HCT116 (cell line): Measurements from ENCODE around the gene GTF2H1. TPM values are rescaled to one million over a fixed set of nuclear protein-coding genes. Genes with fewer than 3 reads are reported as not detected.
"Not testable (repeated sequence)": the region's sequence is repeated elsewhere in the genome, so short reads cannot be mapped to it uniquely, and the experiment has no call there.

Experiments
- ATAC-seq: fragments of 200-7000 bp; cut with Tn5 transposase; 2 replicates; pipeline ENCODE4 v1.9.1; 2020; ENCODE audit warnings: mild to moderate bottlenecking, moderate library complexity
- BruUV-seq: library from RNA; stranded (reverse); fragments of 400-500 nt; replicated peaks from 2 replicates; lab custom pipeline; 2021; lab: Mats Ljungman, UMichigan
- CTCF ChIA-PET: fragments of 300-600 bp; sonication (Branson Sonifier 250); formaldehyde crosslinking; loops from one replicate; lab custom pipeline; 2021; ENCODE audit warnings: antibody characterized with exemption; lab: Charles Lee
- POLR2A ChIA-PET: fragments of 300-600, 350-600 bp; sonication (Branson Sonifier 250); formaldehyde crosslinking; loops from one replicate; lab custom pipeline; 2021; ENCODE audit warnings: antibody characterized with exemption; lab: Charles Lee
- RAD21 ChIA-PET, 2 experiments: fragments of 300-600 bp; sonication (Branson Sonifier 250); formaldehyde crosslinking; loops; one replicate each; lab custom pipeline; 2023; ENCODE audit warnings: low total read pairs in 2 of 2; ENCODE audit not compliant: uncharacterized antibody in 2 of 2, unreplicated experiment in 2 of 2, low non-redundant PET in 1 of 2; lab: Charles Lee
- DNase-seq: peaks from one replicate; pipeline ENCODE4 v3.0.0-alpha.2; 2010; ENCODE audit warnings: low read depth, low spot score
- H2AFZ ChIP-seq: fragments of 200-600 bp; shearing (Covaris generic), sonication (generic); 2 replicates; pipeline ENCODE4 v1.6.1; 2017; ENCODE audit warnings: low read depth, mixed run types, mixed read lengths, antibody characterized with exemption, low read length; ENCODE audit not compliant: poor library complexity, severe bottlenecking
- H3K27ac ChIP-seq: 2 replicates; pipeline ENCODE4 v1.5.1; 2012; ENCODE audit warnings: low read depth, low read length
- H3K27me3 ChIP-seq: fragments of 200-600 bp; sonication (generic); 2 replicates; pipeline ENCODE4 v1.6.1; 2016; ENCODE audit warnings: mixed run types, low read length, mixed read lengths; ENCODE audit not compliant: insufficient read depth
- H3K36me3 ChIP-seq, 2 experiments: fragments of 200-500 bp in 1 of 2; fragments of 200-600 bp in 1 of 2; sonication (Bioruptor generic) in 1 of 2; sonication (generic) in 1 of 2; 2 replicates each; pipeline versions ENCODE4 v1.5.1 to v1.6.1; 2014 to 2016; ENCODE audit warnings: low read length in 2 of 2, inconsistent platforms in 1 of 2, mixed read lengths in 1 of 2, mixed run types in 1 of 2; ENCODE audit not compliant: insufficient read depth in 2 of 2, control insufficient read depth in 1 of 2
- H3K4me1 ChIP-seq, 2 experiments: fragments of 200-600 bp in 1 of 2; sonication (generic) in 1 of 2; 2 replicates each; pipeline versions ENCODE4 v1.5.1 to v1.6.1; 2012 to 2017; ENCODE audit warnings: low read length in 2 of 2, inconsistent platforms in 1 of 2, mild to moderate bottlenecking in 1 of 2, mixed read lengths in 1 of 2, mixed run types in 1 of 2, moderate library complexity in 1 of 2; ENCODE audit not compliant: insufficient read depth in 2 of 2, control insufficient read depth in 1 of 2
- H3K4me2 ChIP-seq: fragments of 200-600 bp; sonication (generic); 2 replicates; pipeline ENCODE4 v1.6.1; 2017; ENCODE audit warnings: mixed run types, low read length, mixed read lengths
- H3K4me3 ChIP-seq, 2 experiments: fragments of 200-600 bp in 1 of 2; sonication (generic) in 1 of 2; replicated peaks in 1 of 2; 2 replicates each; pipeline ENCODE4 v1.5.1; 2011 to 2016; ENCODE audit warnings: low read length in 2 of 2, control low read depth in 1 of 2, low read depth in 1 of 2, mild to moderate bottlenecking in 1 of 2, mixed read lengths in 1 of 2, mixed run types in 1 of 2
- H3K79me2 ChIP-seq: fragments of 200-600 bp; sonication (generic); 2 replicates; pipeline ENCODE4 v1.6.1; 2017; ENCODE audit warnings: mild to moderate bottlenecking, mixed run types, low read length, moderate library complexity, mixed read lengths; ENCODE audit not compliant: insufficient read depth
- H3K9ac ChIP-seq: fragments of 200-600 bp; sonication (generic); 2 replicates; pipeline ENCODE4 v1.6.1; 2016; ENCODE audit warnings: low read length, mixed read lengths
- H3K9me2 ChIP-seq: fragments of 200-600 bp; sonication (generic), shearing (Covaris generic); 2 replicates; pipeline ENCODE4 v1.6.1; 2017; ENCODE audit warnings: mixed run types, mild to moderate bottlenecking, moderate library complexity; ENCODE audit not compliant: insufficient read depth
- H3K9me3 ChIP-seq, 2 experiments: fragments of 200-500 bp in 1 of 2; fragments of 200-600 bp in 1 of 2; sonication (Bioruptor generic) in 1 of 2; sonication (generic) in 1 of 2; 2 replicates each; pipeline ENCODE4 v1.6.1; 2014 to 2017; ENCODE audit warnings: low read length in 2 of 2, mixed read lengths in 2 of 2, inconsistent platforms in 1 of 2, low read depth in 1 of 2, mild to moderate bottlenecking in 1 of 2, mixed run types in 1 of 2, moderate library complexity in 1 of 2; ENCODE audit not compliant: control insufficient read depth in 1 of 2, insufficient read depth in 1 of 2
- H4K20me1 ChIP-seq: fragments of 200-600 bp; sonication (generic), shearing (Covaris generic); 2 replicates; pipeline ENCODE4 v1.6.1; 2017; ENCODE audit warnings: mixed run types, mild to moderate bottlenecking, moderate library complexity; ENCODE audit not compliant: insufficient read depth
- ATF3 ChIP-seq: IDR thresholded peaks from 2 replicates; pipeline ENCODE4 v1.6.1; 2012
- CBX3 ChIP-seq: IDR thresholded peaks from 2 replicates; pipeline ENCODE4 v1.6.1; 2012; ENCODE audit warnings: low read depth
- CEBPB ChIP-seq: IDR thresholded peaks from 2 replicates; pipeline ENCODE4 v1.6.1; 2012; ENCODE audit warnings: low read depth
- CTCF ChIP-seq, 3 experiments: fragments of 200-600 bp in 1 of 3; sonication (generic) in 1 of 3; IDR thresholded peaks in 2 of 3; conservative IDR thresholded peaks in 1 of 3; 2 replicates each; pipeline ENCODE4 v1.5.1; 2012 to 2017; ENCODE audit warnings: low read depth in 2 of 3, low read length in 2 of 3, antibody characterized with exemption in 1 of 3, borderline replicate concordance in 1 of 3, control low read depth in 1 of 3, mild to moderate bottlenecking in 1 of 3, mixed read lengths in 1 of 3, mixed run types in 1 of 3, moderate library complexity in 1 of 3; ENCODE audit not compliant: insufficient read depth in 1 of 3
- EZH2 ChIP-seq: fragments of 200-600 bp; sonication (generic); IDR thresholded peaks from 2 replicates; pipeline ENCODE4 v1.6.1; 2017; ENCODE audit warnings: antibody characterized with exemption, mixed run types
- FOSL1 ChIP-seq: IDR thresholded peaks from 2 replicates; pipeline ENCODE4 v1.6.1; 2012; ENCODE audit warnings: low read depth
- JUND ChIP-seq: IDR thresholded peaks from 2 replicates; pipeline ENCODE4 v1.6.1; 2012
- MAX ChIP-seq: IDR thresholded peaks from 2 replicates; pipeline ENCODE4 v1.6.1; 2012
- POLR2AphosphoS5 ChIP-seq: IDR thresholded peaks from 2 replicates; pipeline ENCODE4 v1.6.1; 2011; ENCODE audit warnings: mild to moderate bottlenecking, low read depth, low read length, moderate library complexity
- RAD21 ChIP-seq: IDR thresholded peaks from 2 replicates; pipeline ENCODE4 v1.6.1; 2012; ENCODE audit warnings: low read depth, mild to moderate bottlenecking
- SIN3A ChIP-seq: IDR thresholded peaks from 2 replicates; pipeline ENCODE4 v1.6.1; 2012; ENCODE audit warnings: low read depth
- SP1 ChIP-seq: IDR thresholded peaks from 2 replicates; pipeline ENCODE4 v1.6.1; 2012; ENCODE audit warnings: low read depth
- SRF ChIP-seq: IDR thresholded peaks from 2 replicates; pipeline ENCODE4 v1.6.1; 2012; ENCODE audit warnings: low read depth
- ZBTB33 ChIP-seq: IDR thresholded peaks from 2 replicates; pipeline ENCODE4 v1.6.1; 2011; ENCODE audit warnings: mild to moderate bottlenecking, low read length, moderate library complexity; ENCODE audit not compliant: insufficient replicate concordance; ENCODE audit errors: extremely low read depth
- ZFX ChIP-seq: fragments of 450-650 bp; IDR thresholded peaks from 2 replicates; pipeline ENCODE4 v1.6.1; 2017
- intact Hi-C: fragments of 100-400 bp; cut with micrococcal nuclease; formaldehyde crosslinking; loops from 2 replicates; pipeline ENCODE4 v1.10.0; 2022
- total RNA-seq: library from RNA; stranded (reverse); gene quantifications from one replicate; pipeline ENCODE4 v1.2.1, GENCODE V29; 2021; ENCODE audit not compliant: unreplicated experiment

Gene GTF2H1
- total RNA-seq, 1 experiment from 2014 or later: 37.3 TPM

- intact Hi-C loops, H3K4me3 ChIP-seq, CTCF ChIA-PET, ATAC-seq, DNase-seq, H3K27ac ChIP-seq, H3K27me3 ChIP-seq, RAD21 ChIA-PET, H3K9ac ChIP-seq, H3K9me3 ChIP-seq, H3K9me2 ChIP-seq, H2AFZ ChIP-seq: not testable (repeated sequence)
- Histone ChIP-seq H4K20me1 (peaks cover 29% of the 10 kb centered on the region), H3K36me3 (peaks cover 37 to 50% of the 10 kb centered on the region in 2 experiments), H3K79me2 (peaks cover 29% of the 10 kb centered on the region), H3K4me2 (peak overlapping the region; percentile 7; the same call in 1 of the 2 replicates), H3K4me1 (peaks cover 2 to 22% of the 10 kb centered on the region in 2 experiments; a peak in 2 of 4 replicates)
- TF ChIP-seq FOSL1: peak; percentile 34; the same call in 1 of the 2 replicates
- TF ChIP-seq POLR2AphosphoS5: 0 out of 2 replicates have a peak, but pooled peaks have one; percentile 21
- TF ChIP-seq JUND: peak; percentile 49; the same call in 1 of the 2 replicates
- POLR2A ChIA-PET: interaction anchor here (5.9 kb wide), 1 partner anchor 12 kb away, joined by 37 read pairs; the partner anchor contains the start of gene LDHA
- BruUV-seq: TSS peak; percentile 94
Measured at GRCh38 chr11:18407400-18407799, 85.0 kb downstream of the GTF2H1 start.

- DNase-seq: no peak
- intact Hi-C loops: no loop called here
- RAD21 ChIA-PET: no interaction called here
- H3K36me3 ChIP-seq: peaks cover 28 to 38% of the 10 kb centered on the region in 2 experiments
- peaks cover 2 to 22% of the 10 kb centered on the region in 2 experiments; a peak in 2 of 4 replicates for H3K4me1 ChIP-seq
- no peak overlapping the region for H3K9ac ChIP-seq
- 0 out of 2 replicates have a peak overlapping the region, but pooled peaks have one; percentile 10 for H3K27ac ChIP-seq
- no peaks in the 10 kb centered on the region for H3K27me3 ChIP-seq
- no peaks in the 10 kb centered on the region for H3K9me3 ChIP-seq
- no peak for ATAC-seq
- no TSS peak for BruUV-seq
- H4K20me1 ChIP-seq: peaks cover 20% of the 10 kb centered on the region
- H2AFZ ChIP-seq: no peak overlapping the region
- POLR2A ChIA-PET: interaction anchor here (1.3 to 5.9 kb wide), 2 partner anchors 8 to 14 kb away, joined by 4 to 37 read pairs; partner anchors contain the start of gene LDHA
- H3K79me2 ChIP-seq: peaks cover 16% of the 10 kb centered on the region
- H3K4me2 ChIP-seq: no peak overlapping the region
- CTCF ChIA-PET: interaction anchor here (2.9 kb wide), 1 partner anchor 13 kb away, joined by 10 read pairs; no protein-coding TSS in a partner anchor
- H3K9me2 ChIP-seq: no peaks in the 10 kb centered on the region
- no peak overlapping the region for H3K4me3 ChIP-seq
- TF ChIP-seq SIN3A (peak; percentile 70; the same call in 1 of the 2 replicates), CBX3 (0 out of 2 replicates have a peak, but pooled peaks have one; percentile 24), EZH2 (no peak), RAD21 (no peak), ZBTB33 (no peak), MAX (0 out of 2 replicates have a peak, but pooled peaks have one; percentile 19), JUND (peak; percentile 46), POLR2AphosphoS5 (peak; percentile 68), SRF (no peak), CTCF (IDR thresholded peaks at IDR 0.05 in 2 of 3, conservative IDR thresholded peaks at IDR 0.05 in 1 of 3; ENCODE audit: borderline replicate concordance in 1 of 3, insufficient read depth in 1 of 3, low read depth in 2 of 3, low read length in 2 of 3) (no peak), SP1 (peak; percentile 9; the same call in 1 of the 2 replicates), ZFX (no peak), CEBPB (peak; percentile 22; the same call in 1 of the 2 replicates), ATF3 (no peak)
Measured at GRCh38 chr11:18408558-18409291, 86.4 kb downstream of the GTF2H1 start.
